HepG2 (cell line): Measurements from ENCODE around the gene ANKRD11. TPM values are rescaled to one million over a fixed set of nuclear protein-coding genes. Genes with fewer than 3 reads are reported as not detected.

Experiments
- ATF7-NPFF ChIP-seq: sonication (generic); formaldehyde crosslinking; IDR thresholded peaks from 2 replicates; pipeline ENCODE4 v1.8.1; 2023; ENCODE audit warnings: mild to moderate bottlenecking, low read depth, missing genetic modification reagents, moderate library complexity
- KDM6A ChIP-seq: IDR thresholded peaks from 2 replicates; pipeline ENCODE4 v1.6.1; 2016; ENCODE audit warnings: low read depth
- MBD4 ChIP-seq: IDR thresholded peaks from 2 replicates; pipeline ENCODE4 v1.6.1; 2012; ENCODE audit warnings: low read length, inconsistent platforms, borderline replicate concordance
- TCF7L2 ChIP-seq: IDR thresholded peaks from 2 replicates; pipeline ENCODE4 v1.6.1; 2011; ENCODE audit warnings: mild to moderate bottlenecking, low read depth, low read length, moderate library complexity
- XBP1 ChIP-seq: sonication (generic); formaldehyde crosslinking; IDR thresholded peaks from 2 replicates; pipeline ENCODE4 v1.5.0; 2020; ENCODE audit warnings: missing genetic modification reagents
- ZBTB7A ChIP-seq: sonication (generic); formaldehyde crosslinking; IDR thresholded peaks from 2 replicates; pipeline ENCODE4 v1.8.0; 2022; ENCODE audit warnings: mild to moderate bottlenecking, missing genetic modification reagents
- ZNF234 ChIP-seq: sonication (generic); formaldehyde crosslinking; conservative IDR thresholded peaks from 2 replicates; pipeline ENCODE4 v1.5.1; 2020; ENCODE audit warnings: mild to moderate bottlenecking, missing genetic modification reagents
- ZNF251 ChIP-seq: sonication (generic); formaldehyde crosslinking; IDR thresholded peaks from 2 replicates; pipeline ENCODE4 v1.9.0; 2021; ENCODE audit warnings: mild to moderate bottlenecking, missing genetic modification reagents
- ZNF263 ChIP-seq: sonication (generic); formaldehyde crosslinking; IDR thresholded peaks from 2 replicates; pipeline ENCODE4 v1.4.0; 2020; ENCODE audit warnings: missing genetic modification reagents
- ZNF629 ChIP-seq: sonication (generic); formaldehyde crosslinking; conservative IDR thresholded peaks from 2 replicates; pipeline ENCODE4 v1.5.0; 2020; ENCODE audit warnings: missing genetic modification reagents
- ZNF773 ChIP-seq: sonication (generic); formaldehyde crosslinking; IDR thresholded peaks from 2 replicates; pipeline ENCODE4 v1.4.0; 2020; ENCODE audit warnings: missing genetic modification reagents, borderline replicate concordance
- polyA plus RNA-seq, 8 experiments: library from polyadenylated mRNA; depleted of rRNA in 3 of 8; stranded (reverse) in 7 of 8; unstranded in 1 of 8; fragments of >200 nt; fragmentation: Illumina TruSeq in 4 of 8; extraction: Trizol in 4 of 8; gene quantifications; 2 replicates each; pipeline versions ENCODE4 v1.2.1 to v1.2.3, GENCODE V29; 2011 to 2016; ENCODE audit warnings: low read depth in 4 of 8, missing spikeins in 1 of 8, mixed read lengths in 1 of 8; ENCODE audit not compliant: insufficient read depth in 1 of 8
- total RNA-seq, 5 experiments: library from RNA; depleted of rRNA; stranded (reverse); fragments of >200 nt; fragmentation: Illumina TruSeq; extraction: Trizol; gene quantifications; 2 replicates each; pipeline ENCODE4 v1.2.3, GENCODE V29; 2016; ENCODE audit warnings: low read depth in 1 of 5
- TF ChIP-seq, protein P1 (sequence below): sonication (generic); formaldehyde crosslinking; IDR thresholded peaks from 2 replicates; pipeline ENCODE4 v1.5.1; 2020; ENCODE audit warnings: missing genetic modification reagents, mild to moderate bottlenecking, borderline replicate concordance

Gene ANKRD11
- total and polyA plus RNA-seq, 2 of the 13 experiments (the other 11 are each of a cell fraction or from before 2014, with no cell fraction given) = 21.4 to 38.4 TPM

DNA sequence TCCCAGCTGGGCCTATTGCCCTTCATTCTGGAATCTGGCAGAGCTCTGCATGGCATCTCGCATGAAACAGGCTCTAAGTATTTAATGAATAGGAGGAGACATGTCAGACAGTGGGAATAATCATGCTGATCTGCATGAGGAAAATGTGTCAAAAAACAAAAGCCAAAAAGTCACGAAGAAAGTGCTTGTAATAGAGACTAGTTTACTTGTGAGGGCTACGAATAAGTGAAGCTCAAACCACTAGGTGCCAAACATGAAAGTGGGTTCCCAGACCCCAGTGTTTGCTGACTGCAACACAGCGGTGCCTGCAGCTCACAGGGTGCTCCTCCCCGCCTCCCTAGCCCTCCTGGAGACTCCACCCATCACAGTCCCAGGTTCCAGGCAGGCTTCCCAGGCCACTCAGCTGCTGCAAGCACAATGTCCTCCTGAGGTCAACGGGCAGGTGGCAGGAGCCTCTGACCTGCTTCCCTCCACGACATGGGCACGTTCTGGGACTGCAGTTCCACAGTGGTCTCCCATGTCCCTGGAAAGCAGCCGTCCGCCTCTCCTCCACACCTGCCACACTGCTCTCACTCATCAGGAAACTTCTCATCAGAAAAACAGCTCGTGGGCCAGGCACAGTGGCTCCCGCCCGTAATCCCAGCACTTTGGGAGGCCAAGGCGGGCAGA, 96.5 kb downstream of the ANKRD11 start (continued):
- no peak for TF ChIP-seq ATF7-NPFF (CRISPR knock-in tag)
- TF ChIP-seq, protein P1, sequence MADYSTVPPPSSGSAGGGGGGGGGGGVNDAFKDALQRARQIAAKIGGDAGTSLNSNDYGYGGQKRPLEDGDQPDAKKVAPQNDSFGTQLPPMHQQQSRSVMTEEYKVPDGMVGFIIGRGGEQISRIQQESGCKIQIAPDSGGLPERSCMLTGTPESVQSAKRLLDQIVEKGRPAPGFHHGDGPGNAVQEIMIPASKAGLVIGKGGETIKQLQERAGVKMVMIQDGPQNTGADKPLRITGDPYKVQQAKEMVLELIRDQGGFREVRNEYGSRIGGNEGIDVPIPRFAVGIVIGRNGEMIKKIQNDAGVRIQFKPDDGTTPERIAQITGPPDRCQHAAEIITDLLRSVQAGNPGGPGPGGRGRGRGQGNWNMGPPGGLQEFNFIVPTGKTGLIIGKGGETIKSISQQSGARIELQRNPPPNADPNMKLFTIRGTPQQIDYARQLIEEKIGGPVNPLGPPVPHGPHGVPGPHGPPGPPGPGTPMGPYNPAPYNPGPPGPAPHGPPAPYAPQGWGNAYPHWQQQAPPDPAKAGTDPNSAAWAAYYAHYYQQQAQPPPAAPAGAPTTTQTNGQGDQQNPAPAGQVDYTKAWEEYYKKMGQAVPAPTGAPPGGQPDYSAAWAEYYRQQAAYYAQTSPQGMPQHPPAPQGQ = no peak
- no peak for TF ChIP-seq MBD4
- TF ChIP-seq ZNF629 (CRISPR knock-in tag) = no peak; the same call in 1 of the 2 replicates
- no peak for TF ChIP-seq ZNF234 (CRISPR knock-in tag)
- TF ChIP-seq TCF7L2 = no peak
- 0 out of 2 replicates have a peak, but pooled peaks have one; percentile 47 for TF ChIP-seq ZBTB7A
- no peak for TF ChIP-seq KDM6A
- no peak for TF ChIP-seq ZNF251 (CRISPR knock-in tag)
- peak; percentile 94 for TF ChIP-seq ZNF263
- TF ChIP-seq ZNF773 (CRISPR knock-in tag) = no peak
- no peak for TF ChIP-seq XBP1 (CRISPR knock-in tag)
